Medulla oblongata (tissue), 1 donor: ENCODE measurements around the gene BAD.
A peak's percentile ranks its signal among the peaks of the same experiment; 100 is the strongest.

Experiments
- DNase-seq: peaks from one replicate; pipeline ENCODE4 v3.0.0-alpha.2; 2015; ENCODE audit errors: extremely low spot score

BAD gene

GRCh38 chr11:64244107-64244506, 40.4 kb downstream of the BAD start:
- DNase-seq: no peak

- DNase-seq: no peak
These were observed 41.1 kb downstream of the BAD start for GRCh38 chr11:64243236-64243854.

- DNase-seq: peak; percentile 25
These were observed 42.7 kb downstream of the BAD start for GRCh38 chr11:64241491-64242374.

DNA sequence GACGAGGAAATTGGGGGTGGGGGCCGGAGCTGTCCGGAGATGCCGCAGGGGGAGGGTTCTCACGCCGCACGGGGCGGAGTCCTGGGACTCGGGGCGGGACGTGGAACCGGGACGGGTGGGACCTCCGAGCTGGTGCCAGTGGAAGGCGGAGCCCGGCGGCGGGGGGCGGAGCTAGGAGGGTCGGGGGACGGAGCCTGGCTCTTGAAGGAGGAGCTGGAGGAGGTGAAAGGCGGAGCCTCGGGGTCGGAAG, 43.3 kb downstream of the BAD start:
- DNase-seq: peak; percentile 99

DNA sequence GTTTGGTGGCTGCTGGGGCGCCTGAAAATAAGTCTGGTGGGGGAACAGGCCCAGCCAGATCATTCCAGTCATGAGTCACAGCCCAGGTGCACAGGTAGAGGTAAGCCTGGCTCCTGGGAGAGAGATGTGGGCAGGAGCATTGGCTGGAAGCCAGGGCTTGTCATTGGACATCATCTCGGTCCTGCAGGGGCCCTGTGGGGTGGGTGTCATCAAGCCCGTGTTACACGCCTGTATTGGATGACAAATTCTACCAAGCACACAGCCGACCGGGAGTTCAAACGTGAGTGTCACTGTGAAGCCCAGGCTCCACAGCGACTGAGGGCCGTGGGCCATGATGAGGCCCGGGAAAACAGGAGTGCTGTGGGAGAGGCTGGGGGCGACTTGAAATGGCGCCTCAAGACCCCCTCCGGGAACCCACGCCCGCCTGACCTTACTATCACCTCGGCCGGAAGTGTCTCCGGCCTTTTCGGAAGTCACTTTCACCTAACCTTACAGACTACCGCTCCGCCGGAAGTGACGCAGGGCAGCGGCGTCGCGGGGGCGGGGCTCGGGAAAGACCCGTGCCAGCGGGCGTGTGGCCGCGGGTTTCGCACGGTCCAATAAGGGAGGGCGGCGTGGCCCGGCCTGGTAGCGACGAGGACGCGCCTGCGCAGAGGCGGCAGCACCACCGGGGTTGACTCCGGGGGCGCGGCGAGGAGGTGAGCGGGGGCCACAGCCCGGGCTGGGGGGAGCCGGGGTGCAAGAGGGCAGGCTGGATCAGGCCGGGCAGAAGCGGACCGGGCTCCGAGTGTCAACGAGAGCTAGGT, 43.8 kb downstream of the BAD start, which contains the start of gene FKBP2:
FKBP2 (plus strand) TSS at position 661 of the 806 bp plus-strand sequence. CDS start 1,293 bp downstream, outside the sequence.
- DNase-seq: peak; percentile 98

DNA sequence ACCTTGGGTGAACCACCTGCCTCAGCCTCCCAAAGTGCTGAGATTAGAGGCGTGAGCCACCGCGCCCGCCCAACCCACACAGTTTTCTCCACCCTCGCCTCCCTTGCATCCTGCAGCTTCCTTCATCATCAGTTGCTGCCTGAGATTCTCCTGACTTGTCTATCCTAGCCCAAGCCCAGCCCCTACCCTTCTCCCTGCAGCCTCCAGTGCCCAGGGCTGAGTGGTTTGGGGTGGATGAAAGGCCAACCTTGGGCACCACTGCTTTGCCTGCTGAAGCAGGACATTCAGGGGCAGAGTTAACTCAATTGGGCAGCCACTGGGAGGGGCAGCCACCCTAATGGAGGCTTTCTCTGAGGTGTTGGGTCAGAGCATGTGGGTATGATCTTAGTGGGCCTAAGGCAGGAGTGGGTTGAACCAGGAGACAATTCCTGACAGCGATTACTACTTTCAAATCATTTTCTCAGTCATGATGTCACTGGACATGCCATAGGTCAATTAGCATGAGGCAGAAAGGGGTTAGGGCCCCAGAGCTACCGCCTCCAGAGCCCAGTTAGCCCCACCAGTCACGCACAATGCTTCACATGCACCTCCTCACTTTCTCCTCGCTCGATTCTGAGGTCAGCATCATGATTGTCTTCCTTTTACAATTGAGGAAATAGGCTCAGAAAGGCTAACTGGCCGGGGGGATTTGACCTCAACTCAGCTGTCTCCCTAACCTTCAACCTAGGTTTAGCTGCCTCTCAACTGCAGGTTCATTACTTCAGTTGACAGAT, 44.6 kb downstream of the BAD start:
- peak; percentile 82 for DNase-seq

- no peak for DNase-seq
These were observed 45.5 kb downstream of the BAD start for GRCh38 chr11:64238999-64239398.

- no peak for DNase-seq
These were observed 46.4 kb downstream of the BAD start for GRCh38 chr11:64238076-64238475.

- no peak for DNase-seq
These were observed 46.9 kb downstream of the BAD start for GRCh38 chr11:64237484-64237951.

GRCh38 chr11:64235437-64236161, 48.9 kb downstream of the BAD start:
- DNase-seq: no peak

- peak; percentile 48 for DNase-seq
These were observed 49.7 kb downstream of the BAD start for GRCh38 chr11:64234647-64235379.

GRCh38 chr11:64233913-64234586, 50.4 kb downstream of the BAD start, which contains the start of gene VEGFB:
Gene VEGFB (plus strand): TSS chr11:64234584. CDS start chr11:64234834, 250 bp downstream.
- peak; percentile 82 for DNase-seq

GRCh38 chr11:64232967-64233315, 51.5 kb downstream of the BAD start:
- DNase-seq: no peak

GRCh38 chr11:64232182-64232966, 52.1 kb downstream of the BAD start:
- DNase-seq: no peak

GRCh38 chr11:64231546-64231945, 52.9 kb downstream of the BAD start:
- DNase-seq: no peak

- no peak for DNase-seq
These were observed 53.5 kb downstream of the BAD start for GRCh38 chr11:64230985-64231365.

GRCh38 chr11:64230171-64230984, 54.1 kb downstream of the BAD start, which contains the start of gene DNAJC4:
Gene DNAJC4 (plus strand): TSS chr11:64230548. CDS start chr11:64230855, 307 bp downstream.
- DNase-seq: peak; percentile 95

DNA sequence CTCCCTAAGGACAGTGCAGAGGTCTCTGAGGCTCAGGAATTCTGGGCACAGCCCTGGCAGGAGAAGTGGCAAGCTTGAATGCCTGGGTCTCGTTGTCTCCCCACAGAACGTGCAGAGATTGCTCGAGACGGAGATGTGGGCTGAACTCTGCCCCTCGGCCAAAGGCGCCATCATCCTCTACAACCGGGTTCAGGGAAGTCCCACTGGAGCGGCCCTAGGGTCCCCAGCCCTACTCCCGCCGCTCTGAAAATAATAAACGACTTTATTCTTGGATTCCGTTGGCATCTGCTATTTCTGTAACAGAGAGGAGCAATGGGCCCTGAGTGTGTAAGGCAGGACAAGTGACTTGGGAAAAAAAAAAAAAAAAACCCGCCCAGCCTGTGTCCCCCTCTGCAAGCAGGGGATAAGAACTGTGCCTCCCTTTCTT, 54.7 kb downstream of the BAD start:
- no peak for DNase-seq
